GM23338 (cell line): ENCODE measurements around the gene CALM1. TPM values are rescaled to one million over a fixed set of nuclear protein-coding genes. Genes with fewer than 3 reads are reported as not detected.

Experiments used
- ATAC-seq: fragments of 200-7000 bp; cut with Tn5 transposase; 3 replicates; pipeline ENCODE4 v1.9.1; 2020
- DNase-seq: peaks from one replicate; pipeline ENCODE4 v3.0.0-alpha.2; 2015; ENCODE audit warnings: low spot score
- H2AFZ ChIP-seq: fragments of 200-600 bp; sonication (generic); 2 replicates; pipeline ENCODE4 v1.8.0; 2016; ENCODE audit warnings: antibody characterized with exemption, mild to moderate bottlenecking, moderate library complexity
- H3F3A ChIP-seq: fragments of 200-600 bp; sonication (generic); replicated peaks from 2 replicates; pipeline ENCODE4 v1.8.0; 2017; ENCODE audit warnings: antibody characterized with exemption, mixed run types, low read depth
- H3K27ac ChIP-seq: fragments of 200-600 bp; sonication (generic); 2 replicates; pipeline ENCODE4 v1.6.1; 2016; ENCODE audit warnings: low read depth
- H3K27me3 ChIP-seq: fragments of 200-600 bp; sonication (generic); 2 replicates; pipeline ENCODE4 v1.8.0; 2016; ENCODE audit warnings: mild to moderate bottlenecking, mixed run types, moderate library complexity; ENCODE audit not compliant: insufficient read depth
- H3K36me3 ChIP-seq: fragments of 200-600 bp; sonication (generic); 2 replicates; pipeline ENCODE4 v1.8.0; 2016; ENCODE audit warnings: mild to moderate bottlenecking; ENCODE audit not compliant: insufficient read depth
- H3K4me1 ChIP-seq: fragments of 200-600 bp; sonication (generic); 2 replicates; pipeline ENCODE4 v1.8.0; 2016; ENCODE audit warnings: mild to moderate bottlenecking, moderate library complexity; ENCODE audit not compliant: insufficient read depth
- H3K4me2 ChIP-seq: fragments of 200-600 bp; sonication (generic); 2 replicates; pipeline ENCODE4 v1.7.1; 2017; ENCODE audit warnings: mixed run types
- H3K4me3 ChIP-seq: fragments of 200-600 bp; sonication (generic); 2 replicates; pipeline ENCODE4 v1.6.1; 2016; ENCODE audit warnings: mixed run types
- H3K79me2 ChIP-seq: fragments of 200-600 bp; sonication (generic); replicated peaks from 2 replicates; pipeline ENCODE4 v1.8.0; 2017; ENCODE audit warnings: mild to moderate bottlenecking; ENCODE audit not compliant: insufficient read depth
- H3K9me2 ChIP-seq: fragments of 200-600 bp; sonication (generic); 2 replicates; pipeline ENCODE4 v1.8.0; 2017; ENCODE audit not compliant: insufficient read depth
- H4K20me1 ChIP-seq: fragments of 200-600 bp; sonication (generic); replicated peaks from 2 replicates; pipeline ENCODE4 v1.8.0; 2017; ENCODE audit warnings: mild to moderate bottlenecking; ENCODE audit not compliant: insufficient read depth
- H3K27ac Mint-ChIP-seq: 2 replicates; pipeline ENCODE4 v1.8.0; 2020; ENCODE audit warnings: inconsistent platforms, mild to moderate bottlenecking, moderate library complexity, mixed read lengths
- H3K27me3 Mint-ChIP-seq: 3 replicates; pipeline ENCODE4 v1.8.0; 2022; ENCODE audit warnings: low read depth, mild to moderate bottlenecking, moderate library complexity, mixed read lengths, inconsistent platforms; ENCODE audit not compliant: insufficient read depth, poor library complexity
- H3K36me3 Mint-ChIP-seq: 3 replicates; pipeline ENCODE4 v1.8.0; 2021; ENCODE audit warnings: low read depth, mild to moderate bottlenecking, inconsistent platforms, moderate library complexity, mixed read lengths
- H3K4me1 Mint-ChIP-seq: 3 replicates; pipeline ENCODE4 v1.8.0; 2020; ENCODE audit warnings: mild to moderate bottlenecking, inconsistent platforms, mixed read lengths
- H3K4me3 Mint-ChIP-seq: 3 replicates; pipeline ENCODE4 v1.8.0; 2021; ENCODE audit warnings: moderate library complexity, mild to moderate bottlenecking, inconsistent platforms, mixed read lengths
- H3K9me3 Mint-ChIP-seq: 3 replicates; pipeline ENCODE4 v1.8.0; 2020; ENCODE audit warnings: moderate library complexity, mild to moderate bottlenecking, inconsistent platforms, mixed read lengths
- CREB1 ChIP-seq: fragments of 250-450 bp; sonication (Bioruptor Pico); IDR thresholded peaks from 2 replicates; pipeline ENCODE4 v1.5.0; 2020; ENCODE audit warnings: low read depth, mild to moderate bottlenecking, moderate library complexity
- CTCF ChIP-seq, 2 experiments: fragments of 200-600 bp in 1 of 2; sonication (generic) in 1 of 2; conservative IDR thresholded peaks; 2 replicates each; pipeline versions ENCODE4 v1.5.1 to v1.6.1; 2016 to 2017; ENCODE audit warnings: antibody characterized with exemption in 2 of 2, low read depth in 2 of 2, mild to moderate bottlenecking in 2 of 2, moderate library complexity in 1 of 2
- ETS1 ChIP-seq: IDR thresholded peaks from 2 replicates; pipeline ENCODE4 v1.6.1; 2016; ENCODE audit warnings: antibody characterized with exemption
- EZH2 ChIP-seq: fragments of 200-600 bp; sonication (generic); IDR thresholded peaks from one replicate; pipeline ENCODE4 v1.8.0; 2017; ENCODE audit warnings: antibody characterized with exemption, mild to moderate bottlenecking, low read depth; ENCODE audit not compliant: unreplicated experiment
- EZH2phosphoT487 ChIP-seq: fragments of 200-600 bp; sonication (generic); IDR thresholded peaks from one replicate; pipeline ENCODE4 v1.8.1; 2018; ENCODE audit warnings: antibody characterized with exemption; ENCODE audit not compliant: unreplicated experiment
- JUNB ChIP-seq: IDR thresholded peaks from one replicate; pipeline ENCODE4 v1.6.1; 2016; ENCODE audit warnings: antibody characterized with exemption; ENCODE audit not compliant: unreplicated experiment
- NANOG ChIP-seq: IDR thresholded peaks from 2 replicates; pipeline ENCODE4 v1.6.1; 2016; ENCODE audit warnings: antibody characterized with exemption, borderline replicate concordance
- POLR2AphosphoS5 ChIP-seq: IDR thresholded peaks from 2 replicates; pipeline ENCODE4 v1.6.1; 2016; ENCODE audit warnings: antibody characterized with exemption, low read depth
- REST ChIP-seq: IDR thresholded peaks from one replicate; pipeline ENCODE4 v1.6.1; 2018; ENCODE audit warnings: antibody characterized with exemption; ENCODE audit not compliant: unreplicated experiment
- STAT1 ChIP-seq: IDR thresholded peaks from one replicate; pipeline ENCODE4 v1.6.1; 2016; ENCODE audit warnings: antibody characterized with exemption; ENCODE audit not compliant: unreplicated experiment
- ZNF114 ChIP-seq: fragments of 250-450 bp; sonication (Bioruptor Pico); IDR thresholded peaks from 2 replicates; pipeline ENCODE4 v1.5.0; 2020; ENCODE audit warnings: mild to moderate bottlenecking, moderate library complexity
- ZNF331 ChIP-seq: fragments of 250-450 bp; sonication (Bioruptor Pico); IDR thresholded peaks from 2 replicates; pipeline ENCODE4 v1.5.0; 2020; ENCODE audit warnings: low read depth, mild to moderate bottlenecking, moderate library complexity
- ZNF462 ChIP-seq: fragments of 250-450 bp; sonication (Bioruptor Pico); IDR thresholded peaks from 2 replicates; pipeline ENCODE4 v1.5.0; 2020; ENCODE audit warnings: mild to moderate bottlenecking, moderate library complexity
- polyA plus RNA-seq: library from polyadenylated mRNA; unstranded; fragments of >200 nt; fragmentation: Nextera tagmentation; extraction: Ambion mirVana; gene quantifications from 2 replicates; pipeline ENCODE4 v1.2.1, GENCODE V29; 2016
- total RNA-seq: library from RNA; depleted of rRNA; stranded (reverse); fragments of >200 nt; shearing (Covaris generic); gene quantifications from 2 replicates; pipeline ENCODE4 v1.2.3, GENCODE V29; 2014

CALM1 gene
- total and polyA plus RNA-seq, 2 experiments from 2014 or later = 308 to 2,024 TPM

GRCh38 chr14:90398315-90398839 is 1.5 kb downstream of the CALM1 start:
- peaks cover 39% of the 10 kb centered on the region for H3K36me3 Mint-ChIP-seq
- ATAC-seq (peak; percentile 6), DNase-seq (peak; percentile 22)
- Histone ChIP-seq H3F3A (peaks cover 16% of the 10 kb centered on the region; the same call in 1 of the 2 replicates), H3K79me2 (peaks cover 47% of the 10 kb centered on the region), H4K20me1 (peaks cover 41% of the 10 kb centered on the region), H3K27ac (no peak overlapping the region), H3K9me2 (no peaks in the 10 kb centered on the region), H2AFZ (no peak overlapping the region), H3K4me2 (peak overlapping the region; percentile 99), H3K4me3 (peak overlapping the region; percentile 99), H3K36me3 (peaks cover 33% of the 10 kb centered on the region), H3K27me3 (no peaks in the 10 kb centered on the region), H3K4me1 (peaks cover 14% of the 10 kb centered on the region)
- H3K27me3 Mint-ChIP-seq = peaks cover 13% of the 10 kb centered on the region
- peaks cover 14% of the 10 kb centered on the region for H3K4me1 Mint-ChIP-seq
- no peak overlapping the region for H3K27ac Mint-ChIP-seq
- TF ChIP-seq POLR2AphosphoS5 (no peak; the same call in 1 of the 2 replicates), ETS1 (no peak), ZNF331 (CRISPR knock-in tag) (no peak), STAT1 (no peak), CREB1 (CRISPR knock-in tag) (no peak), EZH2 (no peak), ZNF114 (CRISPR knock-in tag) (no peak), EZH2phosphoT487 (no peak), NANOG (no peak), CTCF (conservative IDR thresholded peaks at IDR 0.05; ENCODE audit: low read depth in 2 of 2) (no peak), JUNB (no peak), REST (no peak), ZNF462 (CRISPR knock-in tag) (no peak)
- peak overlapping the region; percentile 91 for H3K4me3 Mint-ChIP-seq
- H3K9me3 Mint-ChIP-seq = no peaks in the 10 kb centered on the region
